Measurements from ENCODE around the gene UBE3C. TPM values are rescaled to one million over a fixed set of nuclear protein-coding genes. Genes with fewer than 3 reads are reported as not detected.

Gene UBE3C
- total and polyA plus RNA-seq, 2 of the 13 experiments (the other 11 are each of a cell fraction or from before 2014, with no cell fraction given): 27.0 to 48.2 TPM

GRCh38 chr7:157278791-157279724 lies 140.3 kb downstream of the UBE3C start (continued):
- TF ChIP-seq AHDC1 (CRISPR knock-in tag; IDR thresholded peaks at IDR 0.05; ENCODE audit: borderline replicate concordance): no peak
- no peak for TF ChIP-seq HOXA9 (CRISPR knock-in tag; IDR thresholded peaks at IDR 0.05; ENCODE audit: borderline replicate concordance)
- 0 out of 2 replicates have a peak, but pooled peaks have one; percentile 12 for TF ChIP-seq PHF21A (CRISPR knock-in tag; IDR thresholded peaks at IDR 0.05)
- no peak for TF ChIP-seq NFE2L1 (CRISPR knock-in tag; IDR thresholded peaks at IDR 0.05; ENCODE audit: borderline replicate concordance)
- no peak for TF ChIP-seq ATF6 (CRISPR knock-in tag; conservative IDR thresholded peaks at IDR 0.05)
- no peak for TF ChIP-seq ZNF451 (CRISPR knock-in tag; IDR thresholded peaks at IDR 0.05)
- TF ChIP-seq HIVEP1 (CRISPR knock-in tag; IDR thresholded peaks at IDR 0.05): 0 out of 2 replicates have a peak, but pooled peaks have one; percentile 16
- TF ChIP-seq ZNF704 (CRISPR knock-in tag; IDR thresholded peaks at IDR 0.05; ENCODE audit: borderline replicate concordance): no peak; the same call in 1 of the 2 replicates
- no peak for TF ChIP-seq ZNF354B (CRISPR knock-in tag; IDR thresholded peaks at IDR 0.05)
- no peak for TF ChIP-seq TFAP4 (IDR thresholded peaks at IDR 0.05; ENCODE audit: borderline replicate concordance, low read depth)
- no peak for TF ChIP-seq POLR2A (IDR thresholded peaks at IDR 0.05; ENCODE audit: insufficient read depth in 1 of 2, low read depth in 2 of 2, low read length in 2 of 2)
- TF ChIP-seq SMARCE1 (IDR thresholded peaks at IDR 0.05; ENCODE audit: borderline replicate concordance): no peak
- no peak for TF ChIP-seq MAFF (IDR thresholded peaks at IDR 0.05; ENCODE audit: low read depth, low read length)
- no peak for TF ChIP-seq ASH2L (IDR thresholded peaks at IDR 0.05; ENCODE audit: insufficient read length, low read depth, low read length)
- TF ChIP-seq ZNF567 (CRISPR knock-in tag; IDR thresholded peaks at IDR 0.05; ENCODE audit: borderline replicate concordance): no peak
- TF ChIP-seq RCOR2 (CRISPR knock-in tag; IDR thresholded peaks at IDR 0.05): no peak
- no peak for TF ChIP-seq EP300 (IDR thresholded peaks at IDR 0.05; ENCODE audit: low read depth in 2 of 2, low read length in 2 of 2)
- TF ChIP-seq EP300 (CRISPR knock-in tag; IDR thresholded peaks at IDR 0.05; ENCODE audit: borderline replicate concordance): no peak
- TF ChIP-seq NFE2 (CRISPR knock-in tag; IDR thresholded peaks at IDR 0.05): no peak
- no peak for TF ChIP-seq ZNF768 (CRISPR knock-in tag; IDR thresholded peaks at IDR 0.05)

All from HepG2 (cell line).